ENCODE results near the gene STPG1.

GRCh38 chr1:24413350-24414163 lies at the start of gene STPG1:
- TF ChIP-seq GATA2 (IDR thresholded peaks at IDR 0.05; ENCODE audit: low read depth, low read length) = no peak
- TF ChIP-seq GATA3 (IDR thresholded peaks at IDR 0.05; ENCODE audit: low read depth, low read length) = no peak
